GM12874 (cell line): ENCODE measurements around the gene PHLDA3.

Source experiments
- CTCF ChIP-seq: IDR thresholded peaks from 2 replicates; pipeline ENCODE4 v1.5.1; 2011; ENCODE audit warnings: low read depth, mild to moderate bottlenecking, control low read depth, low read length, moderate library complexity; ENCODE audit not compliant: insufficient read depth

Gene PHLDA3

GRCh38 chr1:201471772-201472171 lies 2.8 kb upstream of the PHLDA3 start:
- TF ChIP-seq CTCF = no peak

DNA sequence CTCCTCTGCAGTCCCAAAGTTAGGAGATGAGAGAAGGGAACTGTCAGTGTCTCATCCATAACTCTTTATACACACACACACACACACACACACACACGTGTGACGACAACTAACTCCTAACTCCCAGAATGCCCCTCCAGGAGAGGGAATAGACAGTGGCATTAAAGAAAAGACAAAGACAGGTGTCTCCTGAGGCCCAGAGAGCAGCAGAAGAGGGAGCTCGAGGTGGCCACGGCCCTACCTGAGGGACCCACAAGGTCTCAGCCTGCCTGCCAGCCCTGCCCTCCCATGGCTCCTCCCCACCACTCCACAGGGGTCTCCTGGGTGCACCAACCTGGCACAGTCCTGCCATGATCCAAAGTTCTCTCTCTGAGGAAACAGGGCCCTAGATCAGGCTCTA lies 1.6 kb upstream of the PHLDA3 start:
- TF ChIP-seq CTCF = no peak

DNA sequence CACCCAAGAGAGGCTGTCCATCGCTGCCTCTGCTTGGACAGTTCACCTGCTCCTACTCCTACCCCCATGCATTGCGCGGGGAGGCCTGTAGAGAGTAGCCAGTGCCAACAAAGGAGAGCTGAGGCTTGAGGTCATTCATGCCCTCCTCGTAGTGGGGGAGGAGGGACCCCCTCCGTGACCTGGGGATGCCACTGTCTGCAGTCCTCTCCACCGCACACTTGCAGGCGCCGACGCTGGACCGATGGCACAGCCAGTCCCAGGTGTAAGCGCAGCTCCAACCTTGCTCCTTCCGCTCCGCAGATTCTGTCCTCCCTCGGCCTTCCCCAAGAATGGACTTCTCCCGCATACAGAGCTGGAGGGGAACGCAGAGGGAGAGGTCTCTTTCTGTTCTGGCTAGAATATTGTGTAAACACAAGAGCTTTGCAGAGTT lies 672 bp upstream of the PHLDA3 start:
- TF ChIP-seq CTCF = no peak

- TF ChIP-seq CTCF = no peak
Measured at GRCh38 chr1:201468501-201468843, 516 bp downstream of the PHLDA3 start.

GRCh38 chr1:201466492-201466891 lies 2.5 kb downstream of the PHLDA3 start:
- no peak for TF ChIP-seq CTCF

- no peak for TF ChIP-seq CTCF
Measured at GRCh38 chr1:201465698-201466290, 3.2 kb downstream of the PHLDA3 start.

DNA sequence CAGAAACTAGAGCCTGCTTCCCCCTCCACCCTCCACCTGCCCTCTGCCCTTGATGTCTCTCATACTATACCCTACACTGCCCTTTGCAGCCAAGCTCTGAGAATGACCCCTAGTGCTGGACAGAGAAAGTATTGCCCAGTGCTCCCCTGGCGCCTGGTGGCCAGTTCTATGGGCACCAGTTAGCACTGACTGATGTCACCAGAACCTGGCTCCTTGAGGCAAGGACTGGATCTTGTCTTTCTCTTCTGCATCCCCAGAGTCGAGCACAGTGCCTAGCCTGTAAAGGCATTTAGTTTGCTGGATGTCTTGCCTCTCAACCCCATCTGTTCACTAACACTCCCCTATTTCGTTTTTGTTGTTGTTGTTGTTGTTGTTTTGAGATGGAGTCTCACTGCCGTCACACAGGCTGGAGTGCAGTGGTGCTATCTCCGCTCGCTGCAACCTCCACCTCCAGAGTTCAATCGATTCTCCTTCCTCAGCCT lies 5.9 kb downstream of the PHLDA3 start:
- TF ChIP-seq CTCF = no peak
